Keratinocyte (primary cell): Measurements from ENCODE around the gene DPYD. TPM values are rescaled to one million over a fixed set of nuclear protein-coding genes. Genes with fewer than 3 reads are reported as not detected.

ENCODE experiments used
- DNase-seq: peaks from one replicate; pipeline ENCODE4 v3.0.0-alpha.2; 2011; ENCODE audit warnings: low read depth, missing footprints, low spot score
- FAIRE-seq: peaks from 2 replicates; lab custom pipeline; 2011; peaks lifted over from hg19 to GRCh38; lab: Jason Lieb, UNC
- H2AFZ ChIP-seq: 2 replicates; pipeline ENCODE4 v1.6.0; 2012; ENCODE audit warnings: low read length, control low read depth, inconsistent platforms; ENCODE audit not compliant: control insufficient read depth
- H3K27ac ChIP-seq: 2 replicates; pipeline ENCODE4 v1.5.1; 2011; ENCODE audit warnings: low read length; ENCODE audit not compliant: control insufficient read depth, insufficient read depth
- H3K27me3 ChIP-seq: 3 replicates; pipeline ENCODE4 v1.6.0; 2011; ENCODE audit warnings: low read length; ENCODE audit not compliant: control insufficient read depth, insufficient read depth; ENCODE audit errors: extremely low read depth
- H3K36me3 ChIP-seq, 2 experiments: 2 replicates in 1 of 2; 3 replicates in 1 of 2; pipeline ENCODE4 v1.5.1; 2011; ENCODE audit warnings: low read length in 2 of 2, mild to moderate bottlenecking in 1 of 2; ENCODE audit not compliant: control insufficient read depth in 2 of 2, insufficient read depth in 2 of 2; ENCODE audit errors: extremely low read depth in 1 of 2
- H3K4me1 ChIP-seq: 3 replicates; pipeline ENCODE4 v1.5.1; 2011; ENCODE audit warnings: low read length; ENCODE audit not compliant: control insufficient read depth, insufficient read depth; ENCODE audit errors: extremely low read depth
- H3K4me2 ChIP-seq: 3 replicates; pipeline ENCODE4 v1.6.0; 2011; ENCODE audit warnings: low read depth, low read length; ENCODE audit not compliant: control insufficient read depth, insufficient read depth; ENCODE audit errors: extremely low read depth
- H3K4me3 ChIP-seq, 3 experiments: fragments of 200-600 bp in 1 of 3; sonication (generic) in 1 of 3; 2 replicates in 2 of 3; 3 replicates in 1 of 3; pipeline ENCODE4 v1.5.1; 2011 to 2016; ENCODE audit warnings: low read length in 3 of 3, mild to moderate bottlenecking in 3 of 3, control low read depth in 2 of 3, inconsistent platforms in 1 of 3, low read depth in 1 of 3, mixed read lengths in 1 of 3, mixed run types in 1 of 3, moderate library complexity in 1 of 3; ENCODE audit not compliant: control insufficient read depth in 2 of 3, insufficient read depth in 2 of 3; ENCODE audit errors: extremely low read depth in 1 of 3
- H3K79me2 ChIP-seq: 2 replicates; pipeline ENCODE4 v1.6.0; 2012; ENCODE audit warnings: low read length; ENCODE audit not compliant: control insufficient read depth, insufficient read depth
- H3K9ac ChIP-seq: 3 replicates; pipeline ENCODE4 v1.6.0; 2011; ENCODE audit warnings: low read length; ENCODE audit not compliant: control insufficient read depth, insufficient read depth; ENCODE audit errors: extremely low read depth
- H3K9me1 ChIP-seq: 3 replicates; pipeline ENCODE4 v1.6.0; 2011; ENCODE audit warnings: low read length; ENCODE audit not compliant: control insufficient read depth, insufficient read depth; ENCODE audit errors: extremely low read depth
- H3K9me3 ChIP-seq: 2 replicates; pipeline ENCODE4 v1.5.1; 2012; ENCODE audit warnings: low read depth, low read length; ENCODE audit not compliant: control insufficient read depth
- H4K20me1 ChIP-seq: 3 replicates; pipeline ENCODE4 v1.6.0; 2011; ENCODE audit warnings: low read length; ENCODE audit not compliant: control insufficient read depth, insufficient read depth; ENCODE audit errors: extremely low read depth
- EZH2 ChIP-seq: IDR thresholded peaks from one replicate; pipeline ENCODE4 v1.6.1; 2012; ENCODE audit warnings: inconsistent platforms, mild to moderate bottlenecking, low read length, moderate library complexity
- dilution Hi-C: fragments of 300-500 bp; cut with MboI; formaldehyde crosslinking; loops from one replicate; pipeline ENCODE4 v1.7.0; 2020; ENCODE audit warnings: low sequenced_read_pairs; ENCODE audit not compliant: extremely low pct_ligation_motif_present
- polyA plus RNA-seq, 5 experiments: library from polyadenylated mRNA; depleted of rRNA in 3 of 5; stranded (reverse) in 3 of 5; stranded (forward) in 1 of 5; unstranded in 1 of 5; fragments of >200 nt; gene quantifications; 1 replicate in 1 of 5; 2 replicates in 3 of 5; 3 replicates in 1 of 5; pipeline versions ENCODE4 v1.2.1 to v1.2.3, GENCODE V29; 2011 to 2012; ENCODE audit warnings: missing spikeins in 2 of 5, low read depth in 1 of 5, low replicate concordance in 1 of 5
- TF ChIP-seq, protein P1 (sequence below), 3 experiments: IDR thresholded peaks in 1 of 3; conservative IDR thresholded peaks in 1 of 3; optimal IDR thresholded peaks in 1 of 3; 2 replicates in 2 of 3; 3 replicates in 1 of 3; pipeline versions ENCODE3 to v1.5.1; 2011; ENCODE audit warnings: low read length in 3 of 3, mild to moderate bottlenecking in 3 of 3, moderate library complexity in 2 of 3, control low read depth in 1 of 3, inconsistent platforms in 1 of 3; ENCODE audit not compliant: insufficient read depth in 2 of 3; ENCODE audit errors: extremely low read depth in 1 of 3

Gene DPYD
- polyA plus RNA-seq, 1 donor (not counting 4 experiments of a cell fraction or from before 2014, with no cell fraction given): 1.9 TPM

DNA sequence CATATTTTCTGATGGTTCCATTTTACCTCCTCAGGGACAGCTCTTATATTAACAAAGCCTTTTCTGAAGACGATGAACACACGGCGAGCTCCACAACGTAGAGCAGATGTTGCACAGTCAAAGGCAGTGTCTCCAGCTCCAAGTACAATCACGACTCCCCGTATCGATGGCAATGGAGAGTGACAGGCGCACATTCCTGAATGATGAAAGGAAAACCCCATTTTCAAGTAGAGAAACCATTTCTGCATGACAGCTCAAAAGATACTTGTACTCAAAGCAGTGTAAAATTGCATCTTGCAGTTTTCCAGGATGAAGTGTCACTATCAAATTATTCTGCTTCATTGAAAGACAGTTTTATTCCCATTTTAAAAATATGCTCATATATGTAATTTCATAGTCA lies 327.6 kb downstream of the DPYD start:
- no peaks in the 10 kb centered on the region for H3K79me2 ChIP-seq
- DNase-seq: no peak
- H3K36me3 ChIP-seq: no peaks in the 10 kb centered on the region
- H2AFZ ChIP-seq: no peak overlapping the region
- FAIRE-seq: no peak
- no peaks in the 10 kb centered on the region for H3K9me1 ChIP-seq
- dilution Hi-C loops: no loop called here
- no peak overlapping the region for H3K9ac ChIP-seq
- no peak overlapping the region for H3K27ac ChIP-seq
- H3K27me3 ChIP-seq: no peaks in the 10 kb centered on the region
- TF ChIP-seq, protein P1, sequence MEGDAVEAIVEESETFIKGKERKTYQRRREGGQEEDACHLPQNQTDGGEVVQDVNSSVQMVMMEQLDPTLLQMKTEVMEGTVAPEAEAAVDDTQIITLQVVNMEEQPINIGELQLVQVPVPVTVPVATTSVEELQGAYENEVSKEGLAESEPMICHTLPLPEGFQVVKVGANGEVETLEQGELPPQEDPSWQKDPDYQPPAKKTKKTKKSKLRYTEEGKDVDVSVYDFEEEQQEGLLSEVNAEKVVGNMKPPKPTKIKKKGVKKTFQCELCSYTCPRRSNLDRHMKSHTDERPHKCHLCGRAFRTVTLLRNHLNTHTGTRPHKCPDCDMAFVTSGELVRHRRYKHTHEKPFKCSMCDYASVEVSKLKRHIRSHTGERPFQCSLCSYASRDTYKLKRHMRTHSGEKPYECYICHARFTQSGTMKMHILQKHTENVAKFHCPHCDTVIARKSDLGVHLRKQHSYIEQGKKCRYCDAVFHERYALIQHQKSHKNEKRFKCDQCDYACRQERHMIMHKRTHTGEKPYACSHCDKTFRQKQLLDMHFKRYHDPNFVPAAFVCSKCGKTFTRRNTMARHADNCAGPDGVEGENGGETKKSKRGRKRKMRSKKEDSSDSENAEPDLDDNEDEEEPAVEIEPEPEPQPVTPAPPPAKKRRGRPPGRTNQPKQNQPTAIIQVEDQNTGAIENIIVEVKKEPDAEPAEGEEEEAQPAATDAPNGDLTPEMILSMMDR (optimal IDR thresholded peaks at IDR 0.05 in 1 of 3, IDR thresholded peaks at IDR 0.05 in 1 of 3, conservative IDR thresholded peaks at IDR 0.05 in 1 of 3; ENCODE audit: extremely low read depth in 1 of 3, insufficient read depth in 2 of 3, low read length in 3 of 3): no peak
- TF ChIP-seq EZH2: no peak
- no peaks in the 10 kb centered on the region for H3K4me1 ChIP-seq
- H4K20me1 ChIP-seq: no peaks in the 10 kb centered on the region
- no peaks in the 10 kb centered on the region for H3K9me3 ChIP-seq
- H3K4me2 ChIP-seq: no peak overlapping the region
- H3K4me3 ChIP-seq: no peak overlapping the region

DNA sequence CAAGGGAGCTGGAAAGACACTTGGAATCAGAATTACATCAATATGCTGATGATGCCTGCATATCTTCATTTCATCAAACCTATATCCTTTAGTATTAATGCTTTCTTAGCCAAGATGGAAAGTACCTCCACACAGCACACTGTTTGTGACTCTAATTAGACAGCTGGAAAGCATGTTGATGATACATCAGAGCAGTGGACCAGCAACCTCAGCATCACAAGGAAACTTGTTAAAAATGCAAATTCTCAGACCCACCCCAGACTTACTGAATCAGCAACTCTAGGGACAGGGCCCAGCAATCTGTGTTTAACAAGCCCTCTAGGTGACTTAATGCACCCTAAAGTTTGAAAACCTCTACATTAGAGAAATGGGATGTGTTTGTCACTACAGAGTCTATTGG lies 332.1 kb downstream of the DPYD start:
- no peaks in the 10 kb centered on the region for H3K36me3 ChIP-seq
- H4K20me1 ChIP-seq: no peaks in the 10 kb centered on the region
- no peak overlapping the region for H3K27ac ChIP-seq
- H3K4me3 ChIP-seq: no peak overlapping the region
- DNase-seq: no peak
- no peaks in the 10 kb centered on the region for H3K79me2 ChIP-seq
- H3K9me1 ChIP-seq: no peaks in the 10 kb centered on the region
- H3K4me2 ChIP-seq: no peak overlapping the region
- H3K4me1 ChIP-seq: no peaks in the 10 kb centered on the region
- H3K27me3 ChIP-seq: no peaks in the 10 kb centered on the region
- no peak for TF ChIP-seq EZH2
- TF ChIP-seq, protein P1 (optimal IDR thresholded peaks at IDR 0.05 in 1 of 3, IDR thresholded peaks at IDR 0.05 in 1 of 3, conservative IDR thresholded peaks at IDR 0.05 in 1 of 3; ENCODE audit: extremely low read depth in 1 of 3, insufficient read depth in 2 of 3, low read length in 3 of 3): no peak
- H2AFZ ChIP-seq: no peak overlapping the region
- no peak overlapping the region for H3K9ac ChIP-seq
- FAIRE-seq: no peak
- dilution Hi-C loops: no loop called here
- no peaks in the 10 kb centered on the region for H3K9me3 ChIP-seq
